ENCODE data around the gene GJD2.

GJD2 gene

GRCh38 chr15:34760909-34761308 is 6.1 kb upstream of the GJD2 start:
- in situ Hi-C loops (cut with HindIII; ENCODE audit: low sequenced_read_pairs) = no loop called here
- H3K4me3 ChIP-seq (ENCODE audit: low read depth, low read length) = no peak overlapping the region
- DNase-seq (ENCODE audit: low read depth) = no peak
- no peak for TF ChIP-seq CTCF (IDR thresholded peaks at IDR 0.05; ENCODE audit: low read depth, low read length, missing control alignments)

- H3K4me3 ChIP-seq (ENCODE audit: low read depth, low read length) = no peak overlapping the region
- TF ChIP-seq CTCF (IDR thresholded peaks at IDR 0.05; ENCODE audit: low read depth, low read length, missing control alignments) = no peak
- in situ Hi-C loops (cut with HindIII; ENCODE audit: low sequenced_read_pairs) = no loop called here
- no peak for DNase-seq (ENCODE audit: low read depth)
Measured at GRCh38 chr15:34759992-34760391, 5.2 kb upstream of the GJD2 start.

- no peak overlapping the region for H3K4me3 ChIP-seq (ENCODE audit: low read depth, low read length)
- no peak for TF ChIP-seq CTCF (IDR thresholded peaks at IDR 0.05; ENCODE audit: low read depth, low read length, missing control alignments)
- in situ Hi-C loops (cut with HindIII; ENCODE audit: low sequenced_read_pairs) = no loop called here
- DNase-seq (ENCODE audit: low read depth) = no peak
Measured at GRCh38 chr15:34759347-34759746, 4.5 kb upstream of the GJD2 start.

- no peak overlapping the region for H3K4me3 ChIP-seq (ENCODE audit: low read depth, low read length)
- TF ChIP-seq CTCF (IDR thresholded peaks at IDR 0.05; ENCODE audit: low read depth, low read length, missing control alignments) = no peak
- no peak for DNase-seq (ENCODE audit: low read depth)
- in situ Hi-C loops (cut with HindIII; ENCODE audit: low sequenced_read_pairs) = no loop called here
Measured at GRCh38 chr15:34757262-34757661, 2.5 kb upstream of the GJD2 start.

- in situ Hi-C loops (cut with HindIII; ENCODE audit: low sequenced_read_pairs) = no loop called here
- TF ChIP-seq CTCF (IDR thresholded peaks at IDR 0.05; ENCODE audit: low read depth, low read length, missing control alignments) = no peak
- no peak for DNase-seq (ENCODE audit: low read depth)
- H3K4me3 ChIP-seq (ENCODE audit: low read depth, low read length) = no peak overlapping the region
Measured at GRCh38 chr15:34755419-34755773, 598 bp upstream of the GJD2 start.

- TF ChIP-seq CTCF (IDR thresholded peaks at IDR 0.05; ENCODE audit: low read depth, low read length, missing control alignments) = no peak
- in situ Hi-C loops (cut with HindIII; ENCODE audit: low sequenced_read_pairs) = no loop called here
- H3K4me3 ChIP-seq (ENCODE audit: low read depth, low read length) = no peak overlapping the region
- no peak for DNase-seq (ENCODE audit: low read depth)
Measured at GRCh38 chr15:34754171-34754601, 612 bp downstream of the GJD2 start.
